ENCODE measurements around the gene HCRTR1. TPM values are rescaled to one million over a fixed set of nuclear protein-coding genes. Genes with fewer than 3 reads are reported as not detected.
A peak's percentile ranks its signal among the peaks of the same experiment; 100 is the strongest.

The HCRTR1 gene
- total and polyA plus RNA-seq, 2 donors (not counting 3 experiments of a cell fraction or from before 2014, with no cell fraction given), result 0.93 to 1.5 TPM

DNA sequence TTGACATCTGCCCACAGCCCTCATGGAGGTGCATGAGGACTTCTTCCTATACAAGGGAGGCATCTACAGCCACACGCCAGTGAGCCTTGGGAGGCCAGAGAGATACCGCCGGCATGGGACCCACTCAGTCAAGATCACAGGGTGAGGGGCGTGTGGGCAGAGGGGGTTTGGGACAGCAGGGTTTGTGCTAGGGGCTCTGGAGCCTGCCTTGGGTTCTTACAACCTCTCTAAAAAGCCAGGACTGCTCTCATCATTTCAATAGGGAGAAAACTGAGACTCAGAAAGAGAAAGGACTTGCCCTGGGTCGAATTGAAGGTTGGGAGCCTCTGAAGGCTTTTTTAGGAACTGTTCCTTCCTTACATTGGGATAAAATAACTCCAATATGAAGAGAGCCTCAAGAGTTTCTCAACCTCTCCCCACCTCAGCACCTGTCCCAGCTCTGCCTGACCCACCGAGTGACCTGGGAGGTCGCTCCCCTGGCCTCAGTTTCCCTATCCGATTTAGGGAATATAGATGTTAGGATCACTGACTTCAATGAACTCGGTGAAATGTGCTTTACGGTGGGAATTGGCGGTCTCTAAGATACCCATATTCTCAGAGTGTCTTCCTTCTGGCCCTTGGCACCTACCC is 31.6 kb upstream of the HCRTR1 start:
- no peaks in the 10 kb centered on the region for H3K27me3 ChIP-seq (ENCODE audit: control insufficient read depth in 2 of 2, insufficient read depth in 2 of 2, low read length in 2 of 2)
- H3K4me2 ChIP-seq (ENCODE audit: insufficient read depth, low read length), result no peak overlapping the region
- no peak overlapping the region for H3K9ac ChIP-seq (replicated peaks; ENCODE audit: extremely low read depth, insufficient read depth, low read length)
- FAIRE-seq (no peak), DNase-seq (ENCODE audit: low read depth, low spot score) (no peak)
- no peaks in the 10 kb centered on the region for H3K9me3 ChIP-seq (replicated peaks; ENCODE audit: control insufficient read depth, insufficient read depth, low read length)
- dilution Hi-C loops (cut with MboI; ENCODE audit: extremely low pct_ligation_motif_present, low sequenced_read_pairs), result no loop called here
- BruUV-seq (replicated peaks), result no TSS peak
- intact Hi-C loops (cut with micrococcal nuclease), result loop anchor here (10.0 kb wide), 1 partner anchor 349 kb away; the partner anchor contains the start of gene PTP4A2
- ChIA-PET POLR2A (no interaction called here), CTCF (interaction anchor here (0.8 to 2.1 kb wide), 3 partner anchors 8 to 28 kb away, joined by 3 to 6 read pairs (median 3); no protein-coding TSS in a partner anchor)
- H2AFZ ChIP-seq (ENCODE audit: low read depth, low read length), result no peak overlapping the region
- H3K36me3 ChIP-seq (ENCODE audit: control insufficient read depth in 2 of 2, extremely low read depth in 1 of 2, insufficient read depth in 2 of 2, low read length in 2 of 2), result peaks cover 14 to 29% of the 10 kb centered on the region in 2 experiments
- no peak overlapping the region for H3K27ac ChIP-seq (ENCODE audit: insufficient read depth, low read depth, low read length)
- no peaks in the 10 kb centered on the region for H3K9me1 ChIP-seq (replicated peaks; ENCODE audit: control insufficient read depth, extremely low read depth, insufficient read depth, low read length)
- H3K4me1 ChIP-seq (ENCODE audit: control insufficient read depth, extremely low read depth, insufficient read depth, low read length), result peaks cover 55% of the 10 kb centered on the region
- peaks cover 31% of the 10 kb centered on the region for H3K79me2 ChIP-seq (ENCODE audit: control insufficient read depth, insufficient read depth, low read length)
- no peaks in the 10 kb centered on the region for H4K20me1 ChIP-seq (replicated peaks; ENCODE audit: control insufficient read depth, extremely low read depth, insufficient read depth, low read length)
- TF ChIP-seq POLR2A (IDR thresholded peaks at IDR 0.05; ENCODE audit: low read depth, low read length) (peak; percentile 9), JUN (IDR thresholded peaks at IDR 0.05; ENCODE audit: borderline replicate concordance, insufficient read depth, insufficient read length, low read depth) (no peak)
- H3K4me3 ChIP-seq (replicated peaks in 1 of 3; ENCODE audit: insufficient read depth in 1 of 3, low read depth in 1 of 3, low read length in 3 of 3), result no peak overlapping the region

DNA sequence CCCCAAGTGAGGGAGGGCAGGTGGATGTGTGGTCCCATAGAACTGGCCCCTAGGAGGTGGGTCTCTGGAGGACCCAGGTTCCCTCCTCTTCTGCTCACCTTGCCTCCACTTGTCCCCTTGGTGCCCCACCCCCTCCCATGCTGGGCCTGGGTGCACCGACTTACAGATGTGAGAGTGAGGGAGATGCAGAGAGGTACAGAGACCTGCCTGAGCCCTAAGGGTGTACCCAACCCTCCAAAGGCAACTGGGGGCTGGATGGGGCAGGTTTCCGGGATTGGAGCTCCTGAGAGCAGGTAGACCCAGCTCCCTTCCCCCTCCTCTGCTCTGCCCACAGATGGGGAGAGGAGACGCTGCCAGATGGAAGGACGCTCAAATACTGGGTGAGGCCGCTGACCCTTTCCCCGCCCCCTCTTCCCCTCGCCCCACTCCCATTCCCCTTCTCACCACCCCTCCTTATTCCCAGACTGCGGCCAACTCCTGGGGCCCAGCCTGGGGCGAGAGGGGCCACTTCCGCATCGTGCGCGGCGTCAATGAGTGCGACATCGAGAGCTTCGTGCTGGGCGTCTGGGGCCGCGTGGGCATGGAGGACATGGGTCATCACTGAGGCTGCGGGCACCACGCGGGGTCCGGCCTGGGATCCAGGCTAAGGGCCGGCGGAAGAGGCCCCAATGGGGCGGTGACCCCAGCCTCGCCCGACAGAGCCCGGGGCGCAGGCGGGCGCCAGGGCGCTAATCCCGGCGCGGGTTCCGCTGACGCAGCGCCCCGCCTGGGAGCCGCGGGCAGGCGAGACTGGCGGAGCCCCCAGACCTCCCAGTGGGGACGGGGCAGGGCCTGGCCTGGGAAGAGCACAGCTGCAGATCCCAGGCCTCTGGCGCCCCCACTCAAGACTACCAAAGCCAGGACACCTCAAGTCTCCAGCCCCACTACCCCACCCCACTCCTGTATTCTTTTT is 30.8 kb upstream of the HCRTR1 start:
- Histone ChIP-seq H3K36me3 (ENCODE audit: control insufficient read depth in 2 of 2, extremely low read depth in 1 of 2, insufficient read depth in 2 of 2, low read length in 2 of 2) (peaks cover 14 to 29% of the 10 kb centered on the region in 2 experiments), H4K20me1 (replicated peaks; ENCODE audit: control insufficient read depth, extremely low read depth, insufficient read depth, low read length) (no peaks in the 10 kb centered on the region), H3K27me3 (ENCODE audit: control insufficient read depth in 2 of 2, insufficient read depth in 2 of 2, low read length in 2 of 2) (no peaks in the 10 kb centered on the region), H3K9ac (replicated peaks; ENCODE audit: extremely low read depth, insufficient read depth, low read length) (no peak overlapping the region), H3K79me2 (ENCODE audit: control insufficient read depth, insufficient read depth, low read length) (peaks cover 23% of the 10 kb centered on the region), H3K27ac (ENCODE audit: insufficient read depth, low read depth, low read length) (no peak overlapping the region), H3K4me2 (ENCODE audit: insufficient read depth, low read length) (no peak overlapping the region), H2AFZ (ENCODE audit: low read depth, low read length) (no peak overlapping the region), H3K4me3 (replicated peaks in 1 of 3; ENCODE audit: insufficient read depth in 1 of 3, low read depth in 1 of 3, low read length in 3 of 3) (no peak overlapping the region), H3K4me1 (ENCODE audit: control insufficient read depth, extremely low read depth, insufficient read depth, low read length) (peaks cover 48% of the 10 kb centered on the region), H3K9me1 (replicated peaks; ENCODE audit: control insufficient read depth, extremely low read depth, insufficient read depth, low read length) (no peaks in the 10 kb centered on the region), H3K9me3 (replicated peaks; ENCODE audit: control insufficient read depth, insufficient read depth, low read length) (no peaks in the 10 kb centered on the region)
- FAIRE-seq, result no peak
- BruUV-seq (replicated peaks), result TSS peak; percentile 51
- DNase-seq (ENCODE audit: low read depth, low spot score), result no peak
- intact Hi-C loops (cut with micrococcal nuclease) (loop anchor here (1.0 to 10.0 kb wide), 2 partner anchors 32 to 348 kb away; partner anchors contain the start of gene PTP4A2), dilution Hi-C loops (cut with MboI; ENCODE audit: extremely low pct_ligation_motif_present, low sequenced_read_pairs) (no loop called here)
- TF ChIP-seq, protein P1, sequence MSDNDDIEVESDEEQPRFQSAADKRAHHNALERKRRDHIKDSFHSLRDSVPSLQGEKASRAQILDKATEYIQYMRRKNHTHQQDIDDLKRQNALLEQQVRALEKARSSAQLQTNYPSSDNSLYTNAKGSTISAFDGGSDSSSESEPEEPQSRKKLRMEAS (IDR thresholded peaks at IDR 0.05; ENCODE audit: insufficient read depth, insufficient read length), result no peak
- TF ChIP-seq EZH2 (IDR thresholded peaks at IDR 0.05; ENCODE audit: borderline replicate concordance, low read depth, low read length, severe bottlenecking) (no peak), FOS (IDR thresholded peaks at IDR 0.05; ENCODE audit: borderline replicate concordance, insufficient read depth, low read length) (no peak), POLR2AphosphoS5 (IDR thresholded peaks at IDR 0.05; ENCODE audit: insufficient read depth, low read depth, low read length) (peak; percentile 10), JUN (IDR thresholded peaks at IDR 0.05; ENCODE audit: borderline replicate concordance, insufficient read depth, insufficient read length, low read depth) (no peak), POLR2A (IDR thresholded peaks at IDR 0.05; ENCODE audit: low read depth, low read length) (no peak), MYC (IDR thresholded peaks at IDR 0.05; ENCODE audit: low read depth, low read length) (no peak), GATA2 (IDR thresholded peaks at IDR 0.05; ENCODE audit: insufficient read depth, insufficient read length, low read depth, low read length) (no peak)
- TF ChIP-seq, protein P2, sequence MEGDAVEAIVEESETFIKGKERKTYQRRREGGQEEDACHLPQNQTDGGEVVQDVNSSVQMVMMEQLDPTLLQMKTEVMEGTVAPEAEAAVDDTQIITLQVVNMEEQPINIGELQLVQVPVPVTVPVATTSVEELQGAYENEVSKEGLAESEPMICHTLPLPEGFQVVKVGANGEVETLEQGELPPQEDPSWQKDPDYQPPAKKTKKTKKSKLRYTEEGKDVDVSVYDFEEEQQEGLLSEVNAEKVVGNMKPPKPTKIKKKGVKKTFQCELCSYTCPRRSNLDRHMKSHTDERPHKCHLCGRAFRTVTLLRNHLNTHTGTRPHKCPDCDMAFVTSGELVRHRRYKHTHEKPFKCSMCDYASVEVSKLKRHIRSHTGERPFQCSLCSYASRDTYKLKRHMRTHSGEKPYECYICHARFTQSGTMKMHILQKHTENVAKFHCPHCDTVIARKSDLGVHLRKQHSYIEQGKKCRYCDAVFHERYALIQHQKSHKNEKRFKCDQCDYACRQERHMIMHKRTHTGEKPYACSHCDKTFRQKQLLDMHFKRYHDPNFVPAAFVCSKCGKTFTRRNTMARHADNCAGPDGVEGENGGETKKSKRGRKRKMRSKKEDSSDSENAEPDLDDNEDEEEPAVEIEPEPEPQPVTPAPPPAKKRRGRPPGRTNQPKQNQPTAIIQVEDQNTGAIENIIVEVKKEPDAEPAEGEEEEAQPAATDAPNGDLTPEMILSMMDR (IDR thresholded peaks at IDR 0.05; ENCODE audit: extremely low read depth in 1 of 2, insufficient read depth in 1 of 2, low read depth in 1 of 2, low read length in 2 of 2), result no peak
- CTCF ChIA-PET, result interaction anchor here (1.2 to 1.6 kb wide), 4 partner anchors 22 to 53 kb away, joined by 3 to 6 read pairs (median 4); no protein-coding TSS in a partner anchor
- POLR2A ChIA-PET, result no interaction called here

Measured in endothelial cell of umbilical vein (primary cell).